HEK293 (cell line): ENCODE data around the gene SPDYE3.
A peak's percentile ranks its signal among the peaks of the same experiment; 100 is the strongest.

ENCODE experiments used
- CTCF ChIA-PET: fragments of 350-600 bp; formaldehyde crosslinking; extraction: SDS; loops from one replicate; lab custom pipeline; 2021; ENCODE audit warnings: antibody characterized with exemption; lab: Yijun Ruan, JAX
- POLR2A ChIA-PET: fragments of 300-600 bp; formaldehyde crosslinking; extraction: SDS; loops from one replicate; lab custom pipeline; 2020; ENCODE audit warnings: antibody characterized with exemption, inconsistent platforms; lab: Yijun Ruan, JAX
- H3K27ac ChIP-seq: fragments of 200-500 bp; sonication (Bioruptor generic); 2 replicates; pipeline ENCODE4 v1.5.1; 2014; ENCODE audit warnings: low read depth, low read length, control low read depth, inconsistent platforms; ENCODE audit errors: extremely low read depth
- H3K36me3 ChIP-seq, 2 experiments: fragments of 200-500 bp in 1 of 2; sonication (Bioruptor generic) in 1 of 2; 1 replicate in 1 of 2; 2 replicates in 1 of 2; pipeline ENCODE4 v1.5.1; 2014 to 2017; ENCODE audit warnings: inconsistent platforms in 2 of 2, low read length in 2 of 2; ENCODE audit not compliant: control insufficient read depth in 2 of 2, insufficient read depth in 1 of 2
- H3K4me1 ChIP-seq: fragments of 200-500 bp; sonication (Bioruptor generic); 2 replicates; pipeline ENCODE4 v1.5.1; 2014; ENCODE audit warnings: mild to moderate bottlenecking, low read length, inconsistent platforms; ENCODE audit not compliant: control insufficient read depth, insufficient read depth
- H3K4me3 ChIP-seq: 2 replicates; pipeline ENCODE4 v1.5.1; 2011; ENCODE audit warnings: low read depth, mild to moderate bottlenecking, control low read depth, low read length, moderate library complexity
- H3K9me3 ChIP-seq: fragments of 200-500 bp; sonication (Bioruptor generic); 2 replicates; pipeline ENCODE4 v1.5.1; 2014; ENCODE audit warnings: low read depth, low read length, inconsistent platforms; ENCODE audit not compliant: control insufficient read depth, insufficient read depth
- ATF2 ChIP-seq: fragments of 450-650 bp; formaldehyde crosslinking; IDR thresholded peaks from 2 replicates; pipeline ENCODE4 v1.5.1; 2016; ENCODE audit warnings: missing biosample characterization, missing genetic modification characterization, low read depth
- IKZF3 ChIP-seq: fragments of 450-650 bp; IDR thresholded peaks from 2 replicates; pipeline ENCODE4 v1.5.0; 2018; ENCODE audit warnings: missing biosample characterization, mild to moderate bottlenecking, missing genetic modification characterization, moderate library complexity
- KLF17 ChIP-seq: fragments of 450-650 bp; formaldehyde crosslinking; IDR thresholded peaks from 2 replicates; pipeline ENCODE4 v1.5.1; 2016; ENCODE audit warnings: missing biosample characterization, missing genetic modification characterization
- PBX3 ChIP-seq: sonication (generic); formaldehyde crosslinking; IDR thresholded peaks from 2 replicates; pipeline ENCODE4 v1.8.1; 2022; ENCODE audit warnings: mild to moderate bottlenecking, moderate library complexity, missing genetic modification reagents
- SALL2 ChIP-seq: fragments of 450-650 bp; formaldehyde crosslinking; IDR thresholded peaks from 2 replicates; pipeline ENCODE4 v1.5.0; 2017; ENCODE audit warnings: missing biosample characterization, mild to moderate bottlenecking, missing genetic modification characterization, borderline replicate concordance
- ZBTB1 ChIP-seq: fragments of 450-650 bp; formaldehyde crosslinking; IDR thresholded peaks from 2 replicates; pipeline ENCODE4 v1.5.1; 2016; ENCODE audit warnings: missing biosample characterization, missing genetic modification characterization
- ZBTB10 ChIP-seq: fragments of 450-650 bp; formaldehyde crosslinking; IDR thresholded peaks from 2 replicates; pipeline ENCODE4 v1.5.1; 2016; ENCODE audit warnings: missing biosample characterization, missing genetic modification characterization
- ZBTB49 ChIP-seq: fragments of 450-650 bp; formaldehyde crosslinking; IDR thresholded peaks from 2 replicates; pipeline ENCODE4 v1.5.1; 2016; ENCODE audit warnings: missing biosample characterization, missing genetic modification characterization, low read depth
- ZFHX2 ChIP-seq: fragments of 450-650 bp; formaldehyde crosslinking; conservative IDR thresholded peaks from 2 replicates; pipeline ENCODE4 v1.5.1; 2016; ENCODE audit warnings: missing biosample characterization, missing genetic modification characterization
- ZNF133 ChIP-seq: fragments of 450-650 bp; formaldehyde crosslinking; IDR thresholded peaks from 2 replicates; pipeline ENCODE4 v1.5.1; 2016; ENCODE audit warnings: missing biosample characterization, missing genetic modification characterization
- ZNF138 ChIP-seq: fragments of 450-650 bp; formaldehyde crosslinking; IDR thresholded peaks from 2 replicates; pipeline ENCODE4 v1.5.1; 2016; ENCODE audit warnings: missing biosample characterization, missing genetic modification characterization, borderline replicate concordance
- ZNF157 ChIP-seq: fragments of 450-650 bp; formaldehyde crosslinking; IDR thresholded peaks from 2 replicates; pipeline ENCODE4 v1.5.1; 2016; ENCODE audit warnings: missing biosample characterization, missing genetic modification characterization
- ZNF2 ChIP-seq: fragments of 450-650 bp; formaldehyde crosslinking; IDR thresholded peaks from 2 replicates; pipeline ENCODE4 v1.5.1; 2016; ENCODE audit warnings: missing biosample characterization, missing genetic modification characterization
- ZNF239 ChIP-seq: fragments of 450-650 bp; formaldehyde crosslinking; IDR thresholded peaks from 2 replicates; pipeline ENCODE4 v1.5.1; 2016; ENCODE audit warnings: missing biosample characterization, missing genetic modification characterization
- ZNF416 ChIP-seq: fragments of 450-650 bp; formaldehyde crosslinking; IDR thresholded peaks from 2 replicates; pipeline ENCODE4 v1.5.1; 2016; ENCODE audit warnings: missing biosample characterization, missing genetic modification characterization
- ZNF600 ChIP-seq: fragments of 450-650 bp; formaldehyde crosslinking; IDR thresholded peaks from 2 replicates; pipeline ENCODE4 v1.5.1; 2016; ENCODE audit warnings: missing biosample characterization, missing genetic modification characterization
- ZSCAN23 ChIP-seq: fragments of 450-650 bp; formaldehyde crosslinking; IDR thresholded peaks from 2 replicates; pipeline ENCODE4 v1.5.1; 2016; ENCODE audit warnings: missing biosample characterization, missing genetic modification characterization

The SPDYE3 gene

GRCh38 chr7:100367251-100367620 lies 59.7 kb downstream of the SPDYE3 start:
- Histone ChIP-seq H3K36me3 (peaks cover 11 to 34% of the 10 kb centered on the region in 2 experiments; a peak in 2 of 3 replicates), H3K4me3 (no peak overlapping the region)
- no peak for TF ChIP-seq ZBTB10
- no peak for TF ChIP-seq ZNF157 (tag by site-specific recombination)
- no peak for TF ChIP-seq ZNF600 (tag by site-specific recombination)
- TF ChIP-seq ATF2 (tag by site-specific recombination) = no peak
- no peak for TF ChIP-seq SALL2 (tag by site-specific recombination)
- TF ChIP-seq, all 188 proteins: peak for 0
- CTCF ChIA-PET = no interaction called here
- Histone ChIP-seq H3K27ac (no peak overlapping the region), H3K9me3 (no peaks in the 10 kb centered on the region), H3K4me1 (no peaks in the 10 kb centered on the region)
- POLR2A ChIA-PET = no interaction called here

GRCh38 chr7:100367676-100368613 lies 60.4 kb downstream of the SPDYE3 start:
- Histone ChIP-seq H3K4me1 (no peaks in the 10 kb centered on the region), H3K36me3 (peaks cover 4 to 27% of the 10 kb centered on the region in 2 experiments; a peak in 2 of 3 replicates), H3K9me3 (no peaks in the 10 kb centered on the region)
- CTCF ChIA-PET = interaction anchor here (0.6 kb wide), 2 partner anchors 22 to 178 kb away, joined by 3 read pairs; no protein-coding TSS in a partner anchor
- POLR2A ChIA-PET = no interaction called here
- TF ChIP-seq ZNF239 (tag by site-specific recombination) (no peak), ZNF600 (tag by site-specific recombination) (0 out of 2 replicates have a peak, but pooled peaks have one; percentile 14), ZFHX2 (tag by site-specific recombination) (no peak), ZNF138 (tag by site-specific recombination) (no peak)
- TF ChIP-seq, all 188 proteins: peak for 1
- Histone ChIP-seq H3K4me3 (no peak overlapping the region), H3K27ac (no peak overlapping the region)

- CTCF ChIA-PET = interaction anchor here (0.7 kb wide), 1 partner anchor 20 kb away, joined by 4 read pairs; no protein-coding TSS in a partner anchor
- POLR2A ChIA-PET = interaction anchor here (0.6 kb wide), 1 partner anchor 897 kb away, joined by 4 read pairs; no protein-coding TSS in a partner anchor
Measured at GRCh38 chr7:100369105-100369504, 61.6 kb downstream of the SPDYE3 start.

GRCh38 chr7:100370303-100370702 lies 62.8 kb downstream of the SPDYE3 start:
- no peak overlapping the region for H3K27ac ChIP-seq
- no peaks in the 10 kb centered on the region for H3K4me1 ChIP-seq
- no peaks in the 10 kb centered on the region for H3K9me3 ChIP-seq
- peaks cover 0 to 11% of the 10 kb centered on the region in 2 experiments; a peak in 2 of 3 replicates for H3K36me3 ChIP-seq
- ChIA-PET POLR2A (no interaction called here), CTCF (no interaction called here)
- no peak overlapping the region for H3K4me3 ChIP-seq
- no peak for TF ChIP-seq ZBTB49 (tag by site-specific recombination)
- TF ChIP-seq ZNF133 (tag by site-specific recombination) = no peak
- no peak for TF ChIP-seq KLF17
- TF ChIP-seq PBX3 (CRISPR knock-in tag) = no peak
- no peak for TF ChIP-seq ZNF416 (tag by site-specific recombination)
- TF ChIP-seq ZSCAN23 = no peak
- TF ChIP-seq IKZF3 (tag by site-specific recombination) = no peak
- no peak for TF ChIP-seq ZNF239 (tag by site-specific recombination)

More at GRCh38 chr7:100369105-100369504, 61.6 kb downstream of the SPDYE3 start:
- Histone ChIP-seq H3K4me3 (no peak overlapping the region), H3K9me3 (no peaks in the 10 kb centered on the region), H3K36me3 (peaks cover 0 to 19% of the 10 kb centered on the region in 2 experiments; a peak in 2 of 3 replicates), H3K4me1 (no peaks in the 10 kb centered on the region), H3K27ac (no peak overlapping the region)
- no peak for TF ChIP-seq ZBTB1 (tag by site-specific recombination)
- TF ChIP-seq ZNF2 (tag by site-specific recombination) = 0 out of 2 replicates have a peak, but pooled peaks have one; percentile 13
